ENCODE data around the gene GHITM. TPM values are rescaled to one million over a fixed set of nuclear protein-coding genes. Genes with fewer than 3 reads are reported as not detected.

Gene GHITM
- polyA plus RNA-seq, 3 donors: 91.4 to 363 (median 312) TPM

DNA sequence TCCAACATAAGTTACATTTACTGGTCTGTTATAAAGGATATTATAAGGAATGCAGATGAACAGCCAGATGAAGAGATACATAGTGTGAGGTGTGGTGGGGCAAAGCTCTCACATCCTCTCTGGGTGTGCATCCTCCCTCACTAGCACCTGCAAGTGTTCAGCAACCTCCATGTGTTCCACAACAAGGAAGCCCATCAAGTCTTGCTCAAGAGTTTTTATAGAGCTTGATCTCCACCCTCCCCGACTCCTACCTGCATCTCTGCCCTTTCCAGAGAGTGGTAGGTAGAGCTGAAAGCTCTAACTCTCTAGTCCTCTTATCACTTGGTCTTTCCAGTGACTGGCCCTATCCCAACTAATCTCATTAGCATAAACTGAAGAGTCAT is 12.5 kb upstream of the GHITM start:
- no peak for DNase-seq
- Mint-ChIP-seq H3K4me3 (no peak overlapping the region), H3K4me1 (no peaks in the 10 kb centered on the region), H3K9me3 (peaks cover 12 to 34% (median 25%) of the 10 kb centered on the region in 7 donors), H3K36me3 (no peaks in the 10 kb centered on the region), H3K27me3 (ENCODE audit: low read depth in 3 of 3) (peaks cover 6 to 12% (median 8%) of the 10 kb centered on the region in 3 donors), H3K27ac (no peak overlapping the region)
- no peak overlapping the region for H3K9ac ChIP-seq (ENCODE audit: insufficient read depth, low read length, poor library complexity, severe bottlenecking)
- H3K4me2 ChIP-seq (replicated peaks; ENCODE audit: extremely low read depth, low read length, poor library complexity, severe bottlenecking): no peak overlapping the region
- no peaks in the 10 kb centered on the region for H4K20me1 ChIP-seq (ENCODE audit: insufficient read depth, low read length)
- no peaks in the 10 kb centered on the region for H3K4me1 ChIP-seq (ENCODE audit: control insufficient read depth in 1 of 2, insufficient read depth in 2 of 2, low read length in 2 of 2)
- H2AFZ ChIP-seq (ENCODE audit: insufficient read depth, low read depth, low read length, poor library complexity, severe bottlenecking): no peak overlapping the region
- TF ChIP-seq CTCF (IDR thresholded peaks at IDR 0.05): no peak
- H3K4me3 ChIP-seq (replicated peaks in 1 of 3; ENCODE audit: low read depth in 2 of 3, low read length in 3 of 3): no peak overlapping the region
- no peaks in the 10 kb centered on the region for H3K36me3 ChIP-seq (replicated peaks in 1 of 2; ENCODE audit: control insufficient read depth in 1 of 2, insufficient read depth in 2 of 2, low read length in 2 of 2)
- H3K27me3 ChIP-seq (ENCODE audit: control insufficient read depth in 2 of 2, insufficient read depth in 2 of 2, low read length in 2 of 2): peaks cover 0 to 3% of the 10 kb centered on the region in 2 donors
- peaks cover 18 to 21% of the 10 kb centered on the region in 2 donors for H3K9me3 ChIP-seq (replicated peaks in 1 of 2; ENCODE audit: control insufficient read depth in 1 of 2, insufficient read depth in 1 of 2, low read length in 2 of 2)
- WGBS (ENCODE audit: insufficient coverage): no CpG with 5 or more reads among the region's 1 CpG
- intact Hi-C loops (cut with micrococcal nuclease): no loop called here
- no peaks in the 10 kb centered on the region for H3K79me2 ChIP-seq (ENCODE audit: insufficient read depth, low read length)
- no peak overlapping the region for H3K27ac ChIP-seq (ENCODE audit: low read depth in 1 of 2, low read length in 2 of 2)

GRCh38 chr10:84135836-84136235 is 3.5 kb upstream of the GHITM start:
- H3K9ac ChIP-seq (ENCODE audit: insufficient read depth, low read length, poor library complexity, severe bottlenecking): no peak overlapping the region
- H3K36me3 Mint-ChIP-seq: no peaks in the 10 kb centered on the region
- H4K20me1 ChIP-seq (ENCODE audit: insufficient read depth, low read length): no peaks in the 10 kb centered on the region
- H3K9me3 ChIP-seq (replicated peaks in 1 of 2; ENCODE audit: control insufficient read depth in 1 of 2, insufficient read depth in 1 of 2, low read length in 2 of 2): no peaks in the 10 kb centered on the region
- no peak overlapping the region for H3K4me3 Mint-ChIP-seq
- H3K27ac Mint-ChIP-seq: no peak overlapping the region
- H3K4me1 ChIP-seq (ENCODE audit: control insufficient read depth in 1 of 2, insufficient read depth in 2 of 2, low read length in 2 of 2): peaks cover 12 to 16% of the 10 kb centered on the region in 2 donors
- no peak overlapping the region for H2AFZ ChIP-seq (ENCODE audit: insufficient read depth, low read depth, low read length, poor library complexity, severe bottlenecking)
- H3K36me3 ChIP-seq (replicated peaks in 1 of 2; ENCODE audit: control insufficient read depth in 1 of 2, insufficient read depth in 2 of 2, low read length in 2 of 2): peaks cover 0 to under 1% of the 10 kb centered on the region in 2 donors
- peaks cover 7 to 10% of the 10 kb centered on the region in 2 donors for H3K27me3 ChIP-seq (ENCODE audit: control insufficient read depth in 2 of 2, insufficient read depth in 2 of 2, low read length in 2 of 2)
- H3K27ac ChIP-seq (ENCODE audit: low read depth in 1 of 2, low read length in 2 of 2): no peak overlapping the region
- H3K4me2 ChIP-seq (replicated peaks; ENCODE audit: extremely low read depth, low read length, poor library complexity, severe bottlenecking): no peak overlapping the region
- no peak for DNase-seq
- no peak for TF ChIP-seq CTCF (IDR thresholded peaks at IDR 0.05)
- H3K4me3 ChIP-seq (replicated peaks in 1 of 3; ENCODE audit: low read depth in 2 of 3, low read length in 3 of 3): no peak overlapping the region
- 80% methylated on average over 1 of the region's 2 CpGs for WGBS (ENCODE audit: insufficient coverage)
- intact Hi-C loops (cut with micrococcal nuclease): loop anchor here in 1 of 2 donors (5.0 kb wide), 1 partner anchor 196 kb away; no protein-coding TSS in a partner anchor
- H3K79me2 ChIP-seq (ENCODE audit: insufficient read depth, low read length): peaks cover 14% of the 10 kb centered on the region
- peaks cover 0 to 5% (median 2%) of the 10 kb centered on the region in 7 donors for H3K9me3 Mint-ChIP-seq
- H3K4me1 Mint-ChIP-seq: peaks cover 12% of the 10 kb centered on the region
- H3K27me3 Mint-ChIP-seq (ENCODE audit: low read depth in 3 of 3): peaks cover 14 to 27% (median 19%) of the 10 kb centered on the region in 3 donors
